Transverse colon (tissue), 4 donors: ENCODE data around the gene ST3GAL4. TPM values are rescaled to one million over a fixed set of nuclear protein-coding genes. Genes with fewer than 3 reads are reported as not detected.

Experiments used
- DNase-seq: peaks from one replicate; pipeline ENCODE4 v3.0.0-alpha.2; 2019
- H3K27ac ChIP-seq, 4 donors: fragments of 200-600 bp; sonication (generic); 2 replicates each; pipeline ENCODE4 v1.5.1; 2016 to 2018; ENCODE audit warnings: inconsistent platforms in 4 of 4
- H3K27me3 ChIP-seq: fragments of 200-600 bp; sonication (generic); 2 replicates; pipeline ENCODE4 v1.5.1; 2017; ENCODE audit warnings: inconsistent platforms
- H3K36me3 ChIP-seq, 4 donors: fragments of 200-600 bp; sonication (generic); 2 replicates each; pipeline ENCODE4 v1.5.1; 2017 to 2019; ENCODE audit warnings: inconsistent platforms in 4 of 4
- H3K4me1 ChIP-seq, 4 donors: fragments of 200-600 bp; sonication (generic); 2 replicates each; pipeline ENCODE4 v1.5.1; 2017 to 2020; ENCODE audit warnings: inconsistent platforms in 4 of 4
- H3K4me3 ChIP-seq, 4 donors: fragments of 200-600 bp; sonication (generic); 1 replicate in 1 of 4; 2 replicates in 3 of 4; pipeline versions ENCODE4 v1.5.1 to v1.6.1; 2017 to 2019; ENCODE audit warnings: inconsistent platforms in 4 of 4
- H3K9me3 ChIP-seq, 2 donors: fragments of 200-600 bp; sonication (generic); 2 replicates each; pipeline ENCODE4 v1.5.1; 2017 to 2019; ENCODE audit warnings: inconsistent platforms in 2 of 2
- EP300 ChIP-seq: sonication (generic); formaldehyde crosslinking; IDR thresholded peaks from one replicate; pipeline ENCODE4 v1.6.1; 2017; ENCODE audit warnings: antibody characterized with exemption, low read depth
- POLR2A ChIP-seq: fragments of 450-650 bp; IDR thresholded peaks from one replicate; pipeline ENCODE4 v1.6.1; 2016; ENCODE audit warnings: antibody characterized with exemption, mild to moderate bottlenecking, moderate library complexity
- POLR2AphosphoS5 ChIP-seq, 3 donors: sonication (generic); formaldehyde crosslinking; IDR thresholded peaks; one replicate each; pipeline ENCODE4 v1.6.1; 2016; ENCODE audit warnings: antibody characterized with exemption in 3 of 3
- WGBS, 2 donors: methylation state at CpG; one replicate each; pipeline ENCODE4 v1.1.5; 2018; ENCODE audit warnings: low coverage in 1 of 2; 5-methylcytosine and 5-hydroxymethylcytosine counted together
- in situ Hi-C, 4 donors: fragments of 200-750 bp; cut with MboI; loops; one replicate each; pipeline versions ENCODE4 v1.15.0 to v1.15.1; 2017; ENCODE audit warnings: low sequenced_read_pairs in 3 of 4, low pct_ligation_motif_present in 1 of 4, low pct_unique_long_range_greater_than_20kb in 1 of 4
- intact Hi-C: fragments of 100-400 bp; cut with DNase I; formaldehyde crosslinking; loops from one replicate; pipeline ENCODE4 v1.15.1; 2023; ENCODE audit warnings: low total_unique reads
- total RNA-seq, 4 donors: library from RNA; depleted of rRNA; stranded (reverse); fragments of >200 nt; gene quantifications; one replicate each; pipeline ENCODE4 v1.1.0, GENCODE V29; 2016
- TF ChIP-seq, protein P1 (sequence below), 5 experiments: fragments of 200-600 bp in 3 of 5; fragments of 450-650 bp in 2 of 5; sonication (generic) in 3 of 5; IDR thresholded peaks; 1 replicate in 2 of 5; 2 replicates in 3 of 5; pipeline ENCODE4 v1.5.1; 2016 to 2017; ENCODE audit warnings: antibody characterized with exemption in 5 of 5, inconsistent platforms in 3 of 5, mild to moderate bottlenecking in 2 of 5, moderate library complexity in 1 of 5

The ST3GAL4 gene
- total RNA-seq, 4 donors from 2014 or later, result 26.1 to 206 (median 166) TPM

- Histone ChIP-seq H3K27me3 (peaks cover 44% of the 10 kb centered on the region), H3K36me3 (no peaks in the 10 kb centered on the region), H3K4me1 (no peaks in the 10 kb centered on the region), H3K27ac (no peak overlapping the region), H3K4me3 (no peak overlapping the region), H3K9me3 (no peaks in the 10 kb centered on the region)
- TF ChIP-seq POLR2AphosphoS5 (IDR thresholded peaks at IDR 0.05) (no peak), EP300 (no peak), POLR2A (no peak)
- TF ChIP-seq, protein P1, sequence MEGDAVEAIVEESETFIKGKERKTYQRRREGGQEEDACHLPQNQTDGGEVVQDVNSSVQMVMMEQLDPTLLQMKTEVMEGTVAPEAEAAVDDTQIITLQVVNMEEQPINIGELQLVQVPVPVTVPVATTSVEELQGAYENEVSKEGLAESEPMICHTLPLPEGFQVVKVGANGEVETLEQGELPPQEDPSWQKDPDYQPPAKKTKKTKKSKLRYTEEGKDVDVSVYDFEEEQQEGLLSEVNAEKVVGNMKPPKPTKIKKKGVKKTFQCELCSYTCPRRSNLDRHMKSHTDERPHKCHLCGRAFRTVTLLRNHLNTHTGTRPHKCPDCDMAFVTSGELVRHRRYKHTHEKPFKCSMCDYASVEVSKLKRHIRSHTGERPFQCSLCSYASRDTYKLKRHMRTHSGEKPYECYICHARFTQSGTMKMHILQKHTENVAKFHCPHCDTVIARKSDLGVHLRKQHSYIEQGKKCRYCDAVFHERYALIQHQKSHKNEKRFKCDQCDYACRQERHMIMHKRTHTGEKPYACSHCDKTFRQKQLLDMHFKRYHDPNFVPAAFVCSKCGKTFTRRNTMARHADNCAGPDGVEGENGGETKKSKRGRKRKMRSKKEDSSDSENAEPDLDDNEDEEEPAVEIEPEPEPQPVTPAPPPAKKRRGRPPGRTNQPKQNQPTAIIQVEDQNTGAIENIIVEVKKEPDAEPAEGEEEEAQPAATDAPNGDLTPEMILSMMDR (IDR thresholded peaks at IDR 0.05), result no peak
- 89% methylated on average over 15 of the region's 15 CpGs; no CpG with 5 or more reads in 1 of the 2 donors for WGBS, 2 donors
- intact Hi-C loops (no loop called here), in situ Hi-C loops (no loop called here)
- DNase-seq, result no peak
Measured at GRCh38 chr11:126456089-126456488, 100.6 kb downstream of the ST3GAL4 start.

DNA sequence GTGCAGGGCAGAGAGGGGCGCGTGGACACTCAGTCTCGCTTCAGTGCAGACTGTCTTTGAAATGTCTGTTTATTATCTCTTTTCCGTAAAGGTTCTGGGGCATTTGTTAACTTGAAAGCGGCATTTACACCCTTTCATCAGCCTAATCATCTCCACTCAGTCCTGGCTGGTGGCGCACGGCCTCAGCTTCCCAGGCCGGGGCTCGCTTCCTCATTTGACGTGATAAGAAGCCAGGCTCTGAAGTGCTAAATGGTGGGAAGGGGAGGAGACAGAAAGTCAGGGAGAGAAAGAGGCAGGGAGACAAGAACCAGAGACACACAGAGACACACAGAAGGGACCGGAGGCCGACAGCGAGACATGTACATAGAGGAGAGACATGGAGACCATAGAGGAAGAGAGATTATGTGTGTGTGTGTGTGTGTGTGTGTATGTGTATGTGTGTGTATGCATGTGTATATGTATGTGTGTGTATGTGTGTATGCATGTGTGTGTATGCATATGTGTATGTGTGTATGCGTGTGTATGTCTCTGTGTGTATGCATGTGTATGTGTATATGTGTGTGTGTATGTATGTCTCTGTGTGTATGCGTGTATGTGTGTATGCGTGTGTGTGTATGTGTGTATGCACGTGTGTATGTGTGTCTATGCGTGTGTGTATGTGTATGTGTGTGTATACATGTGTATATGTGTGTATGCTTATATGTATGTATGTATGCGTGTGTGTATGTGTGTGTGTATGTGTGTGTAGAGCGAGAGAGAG, 101.5 kb downstream of the ST3GAL4 start:
- no peaks in the 10 kb centered on the region for H3K9me3 ChIP-seq
- intact Hi-C loops, result no loop called here
- H3K4me1 ChIP-seq, result no peaks in the 10 kb centered on the region
- no peak for DNase-seq
- no peak overlapping the region for H3K4me3 ChIP-seq
- in situ Hi-C loops, result no loop called here
- no peaks in the 10 kb centered on the region for H3K36me3 ChIP-seq
- H3K27me3 ChIP-seq, result peaks cover 51% of the 10 kb centered on the region
- no peak for TF ChIP-seq POLR2A
- TF ChIP-seq, protein P1 (IDR thresholded peaks at IDR 0.05), result no peak
- TF ChIP-seq EP300, result no peak
- no peak for TF ChIP-seq POLR2AphosphoS5 (IDR thresholded peaks at IDR 0.05)
- WGBS, 2 donors, result 80 to 86% methylated on average over 16 to 20 of the region's 20 CpGs
- H3K27ac ChIP-seq, result no peak overlapping the region

DNA sequence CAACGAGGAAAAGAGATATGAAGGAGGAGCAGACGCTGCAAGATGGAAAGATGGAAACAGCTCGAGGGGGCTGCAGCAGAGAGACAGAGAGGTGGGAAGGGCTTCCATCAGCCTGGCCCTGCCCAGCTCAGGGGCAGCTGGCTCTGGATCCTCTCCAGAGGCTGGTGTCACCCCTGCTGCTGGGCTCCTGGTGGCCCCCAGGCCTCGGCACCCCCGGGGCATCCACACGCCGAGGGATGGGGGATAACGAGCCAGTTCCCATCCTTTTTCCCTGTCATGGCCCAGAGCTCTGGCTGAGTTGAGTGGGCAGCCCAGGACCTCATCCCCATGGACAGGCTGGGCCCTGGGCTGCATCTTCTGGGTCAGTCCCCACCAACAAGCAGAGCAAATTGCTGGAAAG, 102.3 kb downstream of the ST3GAL4 start:
- DNase-seq, result no peak
- H3K36me3 ChIP-seq, result no peaks in the 10 kb centered on the region
- H3K9me3 ChIP-seq, result no peaks in the 10 kb centered on the region
- H3K4me3 ChIP-seq, result no peak overlapping the region
- H3K27ac ChIP-seq, result no peak overlapping the region
- peaks cover 47% of the 10 kb centered on the region for H3K27me3 ChIP-seq
- 29 to 85% methylated on average over 1 to 8 of the region's 8 CpGs for WGBS, 2 donors
- H3K4me1 ChIP-seq, result no peaks in the 10 kb centered on the region
- intact Hi-C loops, result no loop called here
- TF ChIP-seq EP300 (no peak), POLR2A (no peak), POLR2AphosphoS5 (IDR thresholded peaks at IDR 0.05) (no peak)
- TF ChIP-seq, protein P1 (IDR thresholded peaks at IDR 0.05), result no peak
- in situ Hi-C loops, result no loop called here

- in situ Hi-C loops (no loop called here), intact Hi-C loops (no loop called here)
- 45 to 63% methylated on average over 7 to 10 of the region's 10 CpGs for WGBS, 2 donors
- Histone ChIP-seq H3K4me3 (no peak overlapping the region), H3K27me3 (peaks cover 61% of the 10 kb centered on the region), H3K27ac (no peak overlapping the region), H3K36me3 (no peaks in the 10 kb centered on the region), H3K9me3 (no peaks in the 10 kb centered on the region), H3K4me1 (no peaks in the 10 kb centered on the region)
- TF ChIP-seq POLR2A, result no peak
- TF ChIP-seq, protein P1 (IDR thresholded peaks at IDR 0.05), result no peak
- no peak for TF ChIP-seq POLR2AphosphoS5 (IDR thresholded peaks at IDR 0.05)
- no peak for TF ChIP-seq EP300
- DNase-seq, result no peak
Measured at GRCh38 chr11:126459691-126460281, 104.3 kb downstream of the ST3GAL4 start.
